ENCODE data around the gene HSP90B1. TPM values are rescaled to one million over a fixed set of nuclear protein-coding genes. Genes with fewer than 3 reads are reported as not detected.

The HSP90B1 gene
- total RNA-seq, 1 experiment from 2014 or later, result 476 TPM

DNA sequence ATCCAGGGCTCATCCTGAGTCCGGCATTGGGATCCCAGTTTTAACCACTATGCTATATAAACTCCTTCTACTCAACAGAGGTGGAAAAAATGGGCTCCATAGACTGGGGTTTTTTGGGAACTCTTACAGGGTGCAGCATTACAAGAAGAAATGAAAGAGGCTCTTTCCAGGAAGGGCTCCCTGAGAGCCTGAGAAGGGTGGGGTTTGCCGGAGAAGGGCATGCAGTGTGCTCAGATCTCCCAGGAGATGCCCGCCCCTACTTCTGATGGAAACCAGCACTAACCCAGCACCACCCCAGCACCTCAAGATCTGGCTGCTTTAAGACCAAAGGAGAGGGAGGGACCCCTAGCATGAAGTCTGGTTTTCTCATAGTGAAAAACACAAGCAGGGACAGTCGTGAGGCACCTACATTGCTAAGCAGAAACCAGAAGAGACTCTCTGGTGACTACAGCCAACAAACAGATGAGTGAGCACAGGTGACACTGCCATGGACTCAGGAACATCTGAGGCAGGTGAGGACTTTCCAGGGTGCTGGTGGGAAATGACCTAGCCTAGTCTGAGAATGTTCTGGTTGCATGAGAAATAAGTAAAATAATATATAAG is 43.9 kb upstream of the HSP90B1 start:
- H3K9ac ChIP-seq (ENCODE audit: low read length), result no peak overlapping the region
- H3K9me2 ChIP-seq (replicated peaks; ENCODE audit: low read length), result no peaks in the 10 kb centered on the region
- no peaks in the 10 kb centered on the region for H4K20me1 ChIP-seq (ENCODE audit: low read length)
- no peak overlapping the region for H3K4me3 ChIP-seq (ENCODE audit: low read length)
- H3K4me2 ChIP-seq (ENCODE audit: low read length), result no peak overlapping the region
- H3K4me1 ChIP-seq (ENCODE audit: insufficient read depth, low read length), result peaks cover 20% of the 10 kb centered on the region
- ChIA-PET POLR2A (ENCODE audit: unreplicated experiment) (no interaction called here), CTCF (no interaction called here)
- intact Hi-C loops (cut with micrococcal nuclease), result no loop called here
- H3K27me3 ChIP-seq (ENCODE audit: low read length), result no peaks in the 10 kb centered on the region
- no peak overlapping the region for H3K27ac ChIP-seq (ENCODE audit: low read length)
- H3K9me3 ChIP-seq (ENCODE audit: low read length), result no peaks in the 10 kb centered on the region
- H2AFZ ChIP-seq (ENCODE audit: low read length), result no peak overlapping the region
- no peaks in the 10 kb centered on the region for H3F3A ChIP-seq (ENCODE audit: low read length, unreplicated experiment)
- no TSS peak for BruUV-seq (replicated peaks)
- no peaks in the 10 kb centered on the region for H3K36me3 ChIP-seq (ENCODE audit: low read depth, low read length)
- ATAC-seq (no peak), DNase-seq (no peak)
- no peak for TF ChIP-seq CTCF (conservative IDR thresholded peaks at IDR 0.05; ENCODE audit: low read depth, low read length)
- no peak for TF ChIP-seq EZH2 (IDR thresholded peaks at IDR 0.05; ENCODE audit: low read length, unreplicated experiment)
- TF ChIP-seq EZH2phosphoT487 (IDR thresholded peaks at IDR 0.05; ENCODE audit: borderline replicate concordance, low read length), result no peak
- no peaks in the 10 kb centered on the region for H3K79me2 ChIP-seq (ENCODE audit: low read length)

GRCh38 chr12:103887738-103888137 is 42.5 kb upstream of the HSP90B1 start:
- no peaks in the 10 kb centered on the region for H4K20me1 ChIP-seq (ENCODE audit: low read length)
- BruUV-seq (replicated peaks), result no TSS peak
- CTCF ChIA-PET, result no interaction called here
- no peaks in the 10 kb centered on the region for H3K9me3 ChIP-seq (ENCODE audit: low read length)
- no peaks in the 10 kb centered on the region for H3K9me2 ChIP-seq (replicated peaks; ENCODE audit: low read length)
- DNase-seq (no peak), ATAC-seq (no peak)
- H2AFZ ChIP-seq (ENCODE audit: low read length), result no peak overlapping the region
- TF ChIP-seq EZH2 (IDR thresholded peaks at IDR 0.05; ENCODE audit: low read length, unreplicated experiment) (no peak), EZH2phosphoT487 (IDR thresholded peaks at IDR 0.05; ENCODE audit: borderline replicate concordance, low read length) (no peak), CTCF (conservative IDR thresholded peaks at IDR 0.05; ENCODE audit: low read depth, low read length) (no peak)
- H3K4me2 ChIP-seq (ENCODE audit: low read length), result no peak overlapping the region
- no peaks in the 10 kb centered on the region for H3K36me3 ChIP-seq (ENCODE audit: low read depth, low read length)
- H3K27me3 ChIP-seq (ENCODE audit: low read length), result no peaks in the 10 kb centered on the region
- POLR2A ChIA-PET (ENCODE audit: unreplicated experiment), result interaction anchor here (0.6 kb wide), 1 partner anchor 1695 kb away, joined by 8 read pairs; no protein-coding TSS in a partner anchor
- H3F3A ChIP-seq (ENCODE audit: low read length, unreplicated experiment), result no peaks in the 10 kb centered on the region
- no peaks in the 10 kb centered on the region for H3K79me2 ChIP-seq (ENCODE audit: low read length)
- no peak overlapping the region for H3K4me3 ChIP-seq (ENCODE audit: low read length)
- H3K27ac ChIP-seq (ENCODE audit: low read length), result no peak overlapping the region
- H3K9ac ChIP-seq (ENCODE audit: low read length), result no peak overlapping the region
- H3K4me1 ChIP-seq (ENCODE audit: insufficient read depth, low read length), result peaks cover 9% of the 10 kb centered on the region
- intact Hi-C loops (cut with micrococcal nuclease), result no loop called here

GRCh38 chr12:103897316-103897715 is 32.9 kb upstream of the HSP90B1 start:
- intact Hi-C loops (cut with micrococcal nuclease), result no loop called here
- no peaks in the 10 kb centered on the region for H3K36me3 ChIP-seq (ENCODE audit: low read depth, low read length)
- no peaks in the 10 kb centered on the region for H3K9me3 ChIP-seq (ENCODE audit: low read length)
- ChIA-PET POLR2A (ENCODE audit: unreplicated experiment) (interaction anchor here (0.5 kb wide), 1 partner anchor 33 kb away, joined by 3 read pairs; no protein-coding TSS in a partner anchor), CTCF (no interaction called here)
- ATAC-seq (no peak), DNase-seq (no peak)
- no peak overlapping the region for H3K4me3 ChIP-seq (ENCODE audit: low read length)
- H3K9me2 ChIP-seq (replicated peaks; ENCODE audit: low read length), result no peaks in the 10 kb centered on the region
- no peaks in the 10 kb centered on the region for H3K79me2 ChIP-seq (ENCODE audit: low read length)
- H4K20me1 ChIP-seq (ENCODE audit: low read length), result no peaks in the 10 kb centered on the region
- H3K4me2 ChIP-seq (ENCODE audit: low read length), result no peak overlapping the region
- H3K4me1 ChIP-seq (ENCODE audit: insufficient read depth, low read length), result no peaks in the 10 kb centered on the region; the same call in 1 of the 2 replicates
- no TSS peak for BruUV-seq (replicated peaks)
- no peak overlapping the region for H3K27ac ChIP-seq (ENCODE audit: low read length)
- H2AFZ ChIP-seq (ENCODE audit: low read length), result no peak overlapping the region
- no peak overlapping the region for H3K9ac ChIP-seq (ENCODE audit: low read length)
- H3F3A ChIP-seq (ENCODE audit: low read length, unreplicated experiment), result no peaks in the 10 kb centered on the region
- no peaks in the 10 kb centered on the region for H3K27me3 ChIP-seq (ENCODE audit: low read length)
- no peak for TF ChIP-seq CTCF (conservative IDR thresholded peaks at IDR 0.05; ENCODE audit: low read depth, low read length)
- TF ChIP-seq EZH2phosphoT487 (IDR thresholded peaks at IDR 0.05; ENCODE audit: borderline replicate concordance, low read length), result no peak
- TF ChIP-seq EZH2 (IDR thresholded peaks at IDR 0.05; ENCODE audit: low read length, unreplicated experiment), result no peak

Measured in PC-3 (cell line).